Stomach smooth muscle (tissue), 2 donors: ENCODE data around the gene RHOD.

Experiments
- H3K27ac ChIP-seq: one replicate; pipeline ENCODE4 v1.7.0; 2013; ENCODE audit warnings: mild to moderate bottlenecking, low read length, inconsistent platforms
- H3K27me3 ChIP-seq, 2 donors: one replicate each; pipeline ENCODE4 v1.7.0; 2013; ENCODE audit warnings: low read length in 2 of 2; ENCODE audit not compliant: insufficient read depth in 2 of 2, control insufficient read depth in 1 of 2
- H3K36me3 ChIP-seq, 2 donors: one replicate each; pipeline ENCODE4 v1.7.0; 2013; ENCODE audit warnings: low read length in 2 of 2; ENCODE audit not compliant: control insufficient read depth in 2 of 2, insufficient read depth in 2 of 2
- H3K4me1 ChIP-seq: one replicate; pipeline ENCODE4 v1.7.0; 2013; ENCODE audit warnings: low read length; ENCODE audit not compliant: control insufficient read depth, insufficient read depth
- H3K4me3 ChIP-seq, 2 donors: one replicate each; pipeline ENCODE4 v1.7.0; 2013; ENCODE audit warnings: low read length in 2 of 2
- H3K9ac ChIP-seq, 2 donors: one replicate each; pipeline ENCODE4 v1.7.0; 2013; ENCODE audit warnings: low read length in 2 of 2, mild to moderate bottlenecking in 1 of 2
- H3K9me3 ChIP-seq, 2 donors: one replicate each; pipeline ENCODE4 v1.7.0; 2013; ENCODE audit warnings: low read length in 2 of 2; ENCODE audit not compliant: control insufficient read depth in 2 of 2
- donor health status: healthy.
- donor health status: Pancreatic carcinoma.

The RHOD gene

DNA sequence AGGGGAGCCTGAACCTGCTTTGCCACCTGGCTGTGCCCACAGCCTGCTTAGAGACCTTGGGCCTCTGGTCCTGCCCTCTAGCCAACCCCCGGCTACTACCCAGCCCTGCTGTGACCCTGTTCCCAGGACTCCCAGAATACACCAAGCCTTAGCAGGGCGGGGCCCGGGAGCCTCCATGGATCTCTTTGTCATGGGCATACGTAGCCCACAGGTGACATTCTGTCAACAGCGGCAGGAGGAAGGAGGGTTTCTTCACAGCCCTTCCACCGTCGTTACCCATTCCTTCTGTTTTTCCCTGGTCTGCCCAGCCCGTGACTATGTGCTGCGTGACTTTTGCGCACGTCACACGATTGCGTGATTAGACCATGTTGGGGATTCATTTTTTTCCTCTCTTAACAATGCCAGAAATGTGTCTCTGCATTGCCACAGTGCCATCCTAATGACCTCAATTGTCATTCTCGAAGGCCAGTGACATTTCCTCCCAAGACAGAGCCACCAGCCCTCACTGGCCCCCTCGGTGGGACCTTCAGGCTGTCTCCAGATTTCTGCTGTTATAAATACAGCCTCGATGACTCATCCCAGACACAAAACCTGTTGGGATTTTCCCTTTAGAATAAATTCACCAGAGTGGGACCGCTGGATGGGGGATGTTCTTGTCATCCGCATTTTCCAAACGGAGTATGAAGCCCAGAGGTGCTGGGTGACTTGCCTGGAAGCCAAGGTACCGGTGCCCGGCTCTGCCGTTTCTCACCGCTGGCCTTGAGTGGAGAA lies 24.7 kb upstream of the RHOD start:
- Histone ChIP-seq H3K4me1 (no peaks in the 10 kb centered on the region), H3K36me3 (no peaks in the 10 kb centered on the region), H3K9me3 (no peaks in the 10 kb centered on the region), H3K4me3 (no peak overlapping the region), H3K27ac (no peak overlapping the region), H3K27me3 (peaks cover 0 to 2% of the 10 kb centered on the region in 2 donors), H3K9ac (no peak overlapping the region)

- Histone ChIP-seq H3K4me1 (no peaks in the 10 kb centered on the region), H3K27me3 (peaks cover 0 to 2% of the 10 kb centered on the region in 2 donors), H3K27ac (no peak overlapping the region)
Observed at GRCh38 chr11:67032830-67033551, 23.7 kb upstream of the RHOD start.

GRCh38 chr11:67033661-67034166 lies 22.9 kb upstream of the RHOD start:
- no peaks in the 10 kb centered on the region for H3K36me3 ChIP-seq
- H3K27me3 ChIP-seq, result peaks cover 0 to 2% of the 10 kb centered on the region in 2 donors
- no peak overlapping the region for H3K4me3 ChIP-seq
- H3K9ac ChIP-seq, result no peak overlapping the region
- H3K27ac ChIP-seq, result no peak overlapping the region
- H3K4me1 ChIP-seq, result no peaks in the 10 kb centered on the region
- H3K9me3 ChIP-seq, result no peaks in the 10 kb centered on the region

More at GRCh38 chr11:67032830-67033551, 23.7 kb upstream of the RHOD start:
- H3K9ac ChIP-seq, result no peak overlapping the region
- no peaks in the 10 kb centered on the region for H3K36me3 ChIP-seq
- H3K4me3 ChIP-seq, result no peak overlapping the region
- no peaks in the 10 kb centered on the region for H3K9me3 ChIP-seq

- H3K27me3 ChIP-seq, result peaks cover 0 to 2% of the 10 kb centered on the region in 2 donors
- H3K27ac ChIP-seq, result no peak overlapping the region
- H3K36me3 ChIP-seq, result no peaks in the 10 kb centered on the region
Observed at GRCh38 chr11:67034350-67034749, 22.3 kb upstream of the RHOD start.

GRCh38 chr11:67040147-67040546 lies 16.5 kb upstream of the RHOD start:
- H3K4me1 ChIP-seq, result no peaks in the 10 kb centered on the region
- H3K4me3 ChIP-seq, result no peak overlapping the region
- peaks cover 0 to 7% of the 10 kb centered on the region in 2 donors for H3K27me3 ChIP-seq
- no peak overlapping the region for H3K9ac ChIP-seq
- H3K9me3 ChIP-seq, result no peaks in the 10 kb centered on the region
- H3K27ac ChIP-seq, result no peak overlapping the region
- H3K36me3 ChIP-seq, result no peaks in the 10 kb centered on the region

More at GRCh38 chr11:67034350-67034749, 22.3 kb upstream of the RHOD start:
- Histone ChIP-seq H3K4me1 (no peaks in the 10 kb centered on the region), H3K9me3 (no peaks in the 10 kb centered on the region), H3K4me3 (no peak overlapping the region), H3K9ac (no peak overlapping the region)

- no peaks in the 10 kb centered on the region for H3K4me1 ChIP-seq
- peaks cover 0 to 7% of the 10 kb centered on the region in 2 donors for H3K27me3 ChIP-seq
- no peak overlapping the region for H3K9ac ChIP-seq
- H3K36me3 ChIP-seq, result no peaks in the 10 kb centered on the region
- no peaks in the 10 kb centered on the region for H3K9me3 ChIP-seq
- no peak overlapping the region for H3K4me3 ChIP-seq
- H3K27ac ChIP-seq, result no peak overlapping the region
Observed at GRCh38 chr11:67041602-67042001, 15.0 kb upstream of the RHOD start.

- Histone ChIP-seq H3K27ac (no peak overlapping the region), H3K27me3 (peaks cover 0 to 9% of the 10 kb centered on the region in 2 donors)
Observed at GRCh38 chr11:67043572-67044349, 12.9 kb upstream of the RHOD start.

GRCh38 chr11:67044496-67044895 lies 12.2 kb upstream of the RHOD start:
- H3K9ac ChIP-seq, result no peak overlapping the region
- no peak overlapping the region for H3K4me3 ChIP-seq
- no peak overlapping the region for H3K27ac ChIP-seq
- no peaks in the 10 kb centered on the region for H3K4me1 ChIP-seq
- H3K27me3 ChIP-seq, result peaks cover 0 to 9% of the 10 kb centered on the region in 2 donors
- H3K9me3 ChIP-seq, result no peaks in the 10 kb centered on the region
- no peaks in the 10 kb centered on the region for H3K36me3 ChIP-seq

More at GRCh38 chr11:67043572-67044349, 12.9 kb upstream of the RHOD start:
- H3K36me3 ChIP-seq, result no peaks in the 10 kb centered on the region
- no peaks in the 10 kb centered on the region for H3K4me1 ChIP-seq
- no peak overlapping the region for H3K9ac ChIP-seq
- H3K4me3 ChIP-seq, result no peak overlapping the region
- no peaks in the 10 kb centered on the region for H3K9me3 ChIP-seq

- Histone ChIP-seq H3K9me3 (no peaks in the 10 kb centered on the region), H3K27me3 (peaks cover 0 to 5% of the 10 kb centered on the region in 2 donors), H3K4me3 (no peak overlapping the region), H3K27ac (no peak overlapping the region), H3K36me3 (no peaks in the 10 kb centered on the region), H3K4me1 (no peaks in the 10 kb centered on the region), H3K9ac (no peak overlapping the region)
Observed at GRCh38 chr11:67045314-67045713, 11.3 kb upstream of the RHOD start.

GRCh38 chr11:67048515-67049130 lies 8.0 kb upstream of the RHOD start:
- Histone ChIP-seq H3K27ac (no peak overlapping the region), H3K9me3 (no peaks in the 10 kb centered on the region), H3K9ac (no peak overlapping the region), H3K36me3 (no peaks in the 10 kb centered on the region), H3K4me1 (no peaks in the 10 kb centered on the region), H3K27me3 (peaks cover 0 to 2% of the 10 kb centered on the region in 2 donors), H3K4me3 (no peak overlapping the region)
